DND-41 (cell line): ENCODE measurements around the gene LIX1L.

ENCODE experiments used
- ATAC-seq: fragments of 200-7000 bp; cut with Tn5 transposase; 3 replicates; pipeline ENCODE4 v1.9.1; 2021; ENCODE audit warnings: low read depth; ENCODE audit not compliant: insufficient read depth
- DNase-seq: peaks from one replicate; pipeline ENCODE4 v3.0.0-alpha.2; 2020
- H2AFZ ChIP-seq: 2 replicates; pipeline ENCODE4 v1.6.0; 2012; ENCODE audit warnings: low read depth, low read length
- H3K27ac ChIP-seq: 2 replicates; pipeline ENCODE4 v1.5.1; 2012; ENCODE audit warnings: low read length, inconsistent platforms
- H3K27me3 ChIP-seq: fragments of 200-600 bp; sonication (generic); 2 replicates; pipeline ENCODE4 v1.6.0; 2012; ENCODE audit warnings: low read length, mild to moderate bottlenecking, inconsistent platforms; ENCODE audit not compliant: insufficient read depth, poor library complexity
- H3K36me3 ChIP-seq: 2 replicates; pipeline ENCODE4 v1.5.1; 2012; ENCODE audit warnings: low read length, inconsistent platforms; ENCODE audit not compliant: insufficient read depth
- H3K4me1 ChIP-seq: 2 replicates; pipeline ENCODE4 v1.5.1; 2012; ENCODE audit warnings: mild to moderate bottlenecking, low read length; ENCODE audit not compliant: insufficient read depth
- H3K4me2 ChIP-seq: 2 replicates; pipeline ENCODE4 v1.6.0; 2012; ENCODE audit warnings: mild to moderate bottlenecking, moderate library complexity, low read length, inconsistent platforms; ENCODE audit not compliant: insufficient read depth
- H3K4me3 ChIP-seq, 2 experiments: fragments of 200-600 bp in 1 of 2; shearing (Covaris generic) in 1 of 2; 2 replicates each; pipeline ENCODE4 v1.5.1; 2012 to 2016; ENCODE audit warnings: inconsistent platforms in 2 of 2, low read length in 2 of 2, mild to moderate bottlenecking in 2 of 2, low read depth in 1 of 2, moderate library complexity in 1 of 2
- H3K79me2 ChIP-seq: 2 replicates; pipeline ENCODE4 v1.6.0; 2012; ENCODE audit warnings: low read length, inconsistent platforms; ENCODE audit not compliant: insufficient read depth
- H3K9ac ChIP-seq: 2 replicates; pipeline ENCODE4 v1.6.0; 2012; ENCODE audit warnings: low read depth, mild to moderate bottlenecking, inconsistent platforms, low read length, moderate library complexity
- H3K9me3 ChIP-seq: 2 replicates; pipeline ENCODE4 v1.5.1; 2012; ENCODE audit warnings: low read length, moderate library complexity, mild to moderate bottlenecking, inconsistent platforms; ENCODE audit not compliant: insufficient read depth, severe bottlenecking
- H4K20me1 ChIP-seq: 2 replicates; pipeline ENCODE4 v1.6.0; 2012; ENCODE audit warnings: low read length; ENCODE audit not compliant: insufficient read depth
- EZH2 ChIP-seq: IDR thresholded peaks from 3 replicates; pipeline ENCODE4 v1.6.1; 2012; ENCODE audit warnings: borderline replicate concordance, low read depth, mild to moderate bottlenecking, moderate library complexity, low read length, inconsistent platforms; ENCODE audit not compliant: severe bottlenecking
- TF ChIP-seq, protein P1 (sequence below): IDR thresholded peaks from 2 replicates; pipeline ENCODE4 v1.5.1; 2012; ENCODE audit warnings: borderline replicate concordance, low read length, moderate library complexity, mild to moderate bottlenecking; ENCODE audit not compliant: poor library complexity, severe bottlenecking; ENCODE audit errors: extremely low read depth

LIX1L gene

DNA sequence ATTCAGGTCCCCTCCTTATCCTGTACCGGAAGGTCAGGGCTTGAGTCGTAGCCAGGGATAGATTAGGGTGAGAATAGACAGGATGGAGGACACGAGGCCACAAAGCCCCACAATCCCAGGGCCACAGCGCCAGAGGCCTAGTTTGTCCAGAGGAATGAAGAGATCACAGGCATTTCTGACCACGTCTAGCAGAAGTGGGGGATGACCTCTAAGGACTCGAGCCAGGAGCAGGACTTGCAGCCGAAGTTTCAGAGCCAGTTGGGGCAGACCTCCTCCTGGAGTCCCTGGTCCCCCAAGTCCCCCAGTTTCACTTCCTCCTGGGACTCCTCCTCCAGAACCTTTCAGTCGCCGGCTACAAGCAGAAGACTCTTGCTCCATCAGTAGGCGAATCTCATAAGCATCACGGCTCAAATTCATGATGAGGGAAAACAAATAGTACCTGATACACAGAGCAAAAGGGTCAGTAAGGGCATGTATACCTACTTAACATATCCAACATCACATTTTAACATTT lies 45.6 kb downstream of the LIX1L start:
- Histone ChIP-seq H3K79me2 (no peaks in the 10 kb centered on the region), H2AFZ (no peak overlapping the region), H3K4me2 (no peak overlapping the region), H3K27me3 (no peaks in the 10 kb centered on the region), H3K9ac (no peak overlapping the region), H3K36me3 (peaks cover 31% of the 10 kb centered on the region), H4K20me1 (no peaks in the 10 kb centered on the region), H3K27ac (no peak overlapping the region), H3K9me3 (no peaks in the 10 kb centered on the region), H3K4me1 (peaks cover 12% of the 10 kb centered on the region), H3K4me3 (no peak overlapping the region)
- DNase-seq (no peak), ATAC-seq (no peak)
- TF ChIP-seq, protein P1, sequence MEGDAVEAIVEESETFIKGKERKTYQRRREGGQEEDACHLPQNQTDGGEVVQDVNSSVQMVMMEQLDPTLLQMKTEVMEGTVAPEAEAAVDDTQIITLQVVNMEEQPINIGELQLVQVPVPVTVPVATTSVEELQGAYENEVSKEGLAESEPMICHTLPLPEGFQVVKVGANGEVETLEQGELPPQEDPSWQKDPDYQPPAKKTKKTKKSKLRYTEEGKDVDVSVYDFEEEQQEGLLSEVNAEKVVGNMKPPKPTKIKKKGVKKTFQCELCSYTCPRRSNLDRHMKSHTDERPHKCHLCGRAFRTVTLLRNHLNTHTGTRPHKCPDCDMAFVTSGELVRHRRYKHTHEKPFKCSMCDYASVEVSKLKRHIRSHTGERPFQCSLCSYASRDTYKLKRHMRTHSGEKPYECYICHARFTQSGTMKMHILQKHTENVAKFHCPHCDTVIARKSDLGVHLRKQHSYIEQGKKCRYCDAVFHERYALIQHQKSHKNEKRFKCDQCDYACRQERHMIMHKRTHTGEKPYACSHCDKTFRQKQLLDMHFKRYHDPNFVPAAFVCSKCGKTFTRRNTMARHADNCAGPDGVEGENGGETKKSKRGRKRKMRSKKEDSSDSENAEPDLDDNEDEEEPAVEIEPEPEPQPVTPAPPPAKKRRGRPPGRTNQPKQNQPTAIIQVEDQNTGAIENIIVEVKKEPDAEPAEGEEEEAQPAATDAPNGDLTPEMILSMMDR, result no peak
- no peak for TF ChIP-seq EZH2

DNA sequence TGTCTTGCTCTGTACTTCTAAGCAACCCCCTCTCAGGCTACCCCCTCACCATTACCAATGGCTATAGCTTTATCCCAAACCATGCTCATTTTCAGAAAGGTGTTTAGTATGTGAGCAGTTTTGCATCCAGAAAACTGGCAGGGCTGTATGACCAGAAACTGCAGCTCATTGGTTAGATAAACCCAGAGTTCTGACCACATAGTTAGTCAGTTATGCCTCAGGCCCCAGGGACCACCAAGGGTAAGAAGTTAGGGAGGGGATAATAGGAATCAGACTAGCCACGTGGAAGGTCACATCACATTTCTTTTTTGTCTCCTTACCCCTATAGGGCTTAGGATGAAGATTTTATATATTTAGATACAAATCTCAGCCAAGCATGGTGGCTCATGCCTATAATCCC lies 49.2 kb downstream of the LIX1L start:
- Histone ChIP-seq H3K36me3 (peaks cover 20% of the 10 kb centered on the region), H3K79me2 (no peaks in the 10 kb centered on the region), H3K9ac (no peak overlapping the region), H2AFZ (no peak overlapping the region), H3K4me2 (no peak overlapping the region), H3K4me3 (no peak overlapping the region), H3K9me3 (no peaks in the 10 kb centered on the region), H3K4me1 (no peaks in the 10 kb centered on the region), H3K27me3 (no peaks in the 10 kb centered on the region), H4K20me1 (no peaks in the 10 kb centered on the region), H3K27ac (no peak overlapping the region)
- ATAC-seq, result no peak
- TF ChIP-seq EZH2, result no peak
- TF ChIP-seq, protein P1, result no peak
- DNase-seq, result no peak

DNA sequence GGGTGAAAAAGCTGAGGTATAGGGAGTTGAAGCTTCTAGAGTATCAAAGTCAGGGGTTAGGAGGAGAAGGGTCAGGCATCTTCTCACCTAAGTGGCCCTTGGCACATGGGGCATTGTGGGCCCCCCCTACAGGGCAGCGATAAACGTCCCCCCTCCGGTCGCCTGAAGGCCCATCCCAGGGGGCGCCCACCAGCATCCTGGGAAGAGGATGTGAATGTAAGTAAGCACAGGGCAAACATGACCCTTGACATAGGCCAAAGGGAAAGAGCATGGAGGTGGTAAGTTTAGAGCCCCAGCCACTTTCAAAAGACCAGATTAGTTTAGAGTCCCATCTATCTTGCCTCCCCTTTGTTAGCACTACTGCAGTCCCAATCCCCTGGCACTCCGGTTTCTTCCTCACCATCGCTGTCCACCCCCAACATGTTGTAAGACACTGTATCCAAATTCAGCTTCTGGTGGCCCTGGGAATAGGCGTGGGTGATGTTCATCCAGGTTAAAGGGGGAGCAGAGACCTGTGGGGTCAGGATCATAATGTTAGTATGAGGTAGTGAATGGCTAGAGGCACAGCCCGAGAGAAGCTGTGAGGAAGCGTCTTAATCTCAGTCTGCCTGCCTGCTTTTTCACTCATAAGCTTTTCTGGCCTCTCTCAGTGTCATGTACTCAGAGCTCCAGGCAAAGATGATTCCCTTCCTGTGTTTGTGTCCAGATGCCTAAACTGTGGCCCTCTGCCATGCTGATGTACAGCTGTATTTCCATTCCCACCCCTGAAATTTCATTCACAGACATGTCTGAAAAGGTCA lies 50.7 kb downstream of the LIX1L start:
- no peak for TF ChIP-seq EZH2
- TF ChIP-seq, protein P1, result no peak
- H3K9ac ChIP-seq, result no peak overlapping the region
- H3K27me3 ChIP-seq, result no peaks in the 10 kb centered on the region
- H3K36me3 ChIP-seq, result peaks cover 15% of the 10 kb centered on the region
- H3K4me3 ChIP-seq, result no peak overlapping the region
- no peaks in the 10 kb centered on the region for H3K4me1 ChIP-seq
- ATAC-seq, result no peak
- no peak overlapping the region for H3K27ac ChIP-seq
- no peaks in the 10 kb centered on the region for H4K20me1 ChIP-seq
- no peaks in the 10 kb centered on the region for H3K9me3 ChIP-seq
- H3K4me2 ChIP-seq, result no peak overlapping the region
- no peak for DNase-seq
- H3K79me2 ChIP-seq, result no peaks in the 10 kb centered on the region
- no peak overlapping the region for H2AFZ ChIP-seq
